Thyroid gland (tissue), 4 donors: Measurements from ENCODE around the gene PSD.

Experiments used
- CTCF ChIP-seq, 6 experiments: fragments of 200-600 bp in 3 of 6; fragments of 450-650 bp in 3 of 6; sonication (generic) in 3 of 6; IDR thresholded peaks; one replicate each; pipeline ENCODE4 v1.5.1; 2016 to 2019; ENCODE audit warnings: antibody characterized with exemption in 6 of 6, mild to moderate bottlenecking in 2 of 6, inconsistent platforms in 1 of 6, moderate library complexity in 1 of 6
- POLR2A ChIP-seq, 2 donors: fragments of 450-650 bp; IDR thresholded peaks; one replicate each; pipeline ENCODE4 v1.6.1; 2017; ENCODE audit warnings: antibody characterized with exemption in 2 of 2, mild to moderate bottlenecking in 2 of 2, moderate library complexity in 1 of 2

- TF ChIP-seq CTCF (IDR thresholded peaks at IDR 0.05): no peak
- no peak for TF ChIP-seq POLR2A (IDR thresholded peaks at IDR 0.05)
These were observed 940 bp upstream of the PSD start for GRCh38 chr10:102419269-102420180.
